HuH-7.5 (cell line): Measurements from ENCODE around the gene EYA4.

Experiments
- DNase-seq: peaks from one replicate; pipeline ENCODE4 v3.0.0; 2011; ENCODE audit warnings: low spot score

The EYA4 gene

GRCh38 chr6:133241086-133241900 is at the start of gene EYA4:
TSS of gene EYA4 (plus strand) at chr6:133241357. CDS start at chr6:133274781, 33,424 bp downstream.
- peak; percentile 50 for DNase-seq

- no peak for DNase-seq
Observed at GRCh38 chr6:133193396-133193795, 47.8 kb upstream of the EYA4 start.

- DNase-seq: no peak
Observed at GRCh38 chr6:133198725-133199124, 42.4 kb upstream of the EYA4 start.

GRCh38 chr6:133201231-133201630 is 39.9 kb upstream of the EYA4 start:
- DNase-seq: no peak

- no peak for DNase-seq
Observed at GRCh38 chr6:133202610-133203343, 38.4 kb upstream of the EYA4 start.

GRCh38 chr6:133203344-133203697 is 37.8 kb upstream of the EYA4 start:
- no peak for DNase-seq

GRCh38 chr6:133205304-133205703 is 35.9 kb upstream of the EYA4 start:
- DNase-seq: no peak

- no peak for DNase-seq
Observed at GRCh38 chr6:133206942-133207341, 34.2 kb upstream of the EYA4 start.

- no peak for DNase-seq
Observed at GRCh38 chr6:133207754-133208153, 33.4 kb upstream of the EYA4 start.

- DNase-seq: no peak
Observed at GRCh38 chr6:133208183-133208755, 32.9 kb upstream of the EYA4 start.

GRCh38 chr6:133214267-133214666 is 26.9 kb upstream of the EYA4 start:
- no peak for DNase-seq

GRCh38 chr6:133218852-133219251 is 22.3 kb upstream of the EYA4 start:
- DNase-seq: no peak

GRCh38 chr6:133223452-133224029 is 17.6 kb upstream of the EYA4 start:
- no peak for DNase-seq

- no peak for DNase-seq
Observed at GRCh38 chr6:133225560-133225959, 15.6 kb upstream of the EYA4 start.

- DNase-seq: no peak
Observed at GRCh38 chr6:133227344-133227743, 13.8 kb upstream of the EYA4 start.

- no peak for DNase-seq
Observed at GRCh38 chr6:133230052-133230451, 11.1 kb upstream of the EYA4 start.

GRCh38 chr6:133235221-133235620 is 5.9 kb upstream of the EYA4 start:
- DNase-seq: no peak

- no peak for DNase-seq
Observed at GRCh38 chr6:133236932-133237331, 4.2 kb upstream of the EYA4 start.

- DNase-seq: peak; percentile 56
Observed at GRCh38 chr6:133240511-133241085, 559 bp upstream of the EYA4 start.

GRCh38 chr6:133241901-133242636 is 912 bp downstream of the EYA4 start:
- DNase-seq: peak; percentile 37
